HCT116 (cell line): ENCODE measurements around the gene TPX2.

Source experiments
- CEBPB ChIP-seq: IDR thresholded peaks from 2 replicates; pipeline ENCODE4 v1.6.1; 2012; ENCODE audit warnings: low read depth
- EZH2 ChIP-seq: fragments of 200-600 bp; sonication (generic); IDR thresholded peaks from 2 replicates; pipeline ENCODE4 v1.6.1; 2017; ENCODE audit warnings: antibody characterized with exemption, mixed run types
- EZH2phosphoT487 ChIP-seq: fragments of 200-600 bp; IDR thresholded peaks from 2 replicates; pipeline ENCODE4 v1.6.1; 2018; ENCODE audit warnings: antibody characterized with exemption, borderline replicate concordance
- FOSL1 ChIP-seq: IDR thresholded peaks from 2 replicates; pipeline ENCODE4 v1.6.1; 2012; ENCODE audit warnings: low read depth
- POLR2A ChIP-seq: IDR thresholded peaks from 2 replicates; pipeline ENCODE4 v1.7.0; 2011; ENCODE audit warnings: borderline replicate concordance; ENCODE audit not compliant: insufficient read depth, insufficient read length; ENCODE audit errors: extremely low read depth
- POLR2AphosphoS5 ChIP-seq: IDR thresholded peaks from 2 replicates; pipeline ENCODE4 v1.6.1; 2011; ENCODE audit warnings: mild to moderate bottlenecking, low read depth, low read length, moderate library complexity
- RAD21 ChIP-seq: IDR thresholded peaks from 2 replicates; pipeline ENCODE4 v1.6.1; 2012; ENCODE audit warnings: low read depth, mild to moderate bottlenecking
- SIN3A ChIP-seq: IDR thresholded peaks from 2 replicates; pipeline ENCODE4 v1.6.1; 2012; ENCODE audit warnings: low read depth
- YY1 ChIP-seq: IDR thresholded peaks from 2 replicates; pipeline ENCODE4 v1.6.1; 2011; ENCODE audit warnings: low read length, low read depth, moderate library complexity, mild to moderate bottlenecking; ENCODE audit not compliant: insufficient replicate concordance; ENCODE audit errors: extremely low read depth
- ZBTB33 ChIP-seq: IDR thresholded peaks from 2 replicates; pipeline ENCODE4 v1.6.1; 2011; ENCODE audit warnings: mild to moderate bottlenecking, low read length, moderate library complexity; ENCODE audit not compliant: insufficient replicate concordance; ENCODE audit errors: extremely low read depth
- ZFX ChIP-seq: fragments of 450-650 bp; IDR thresholded peaks from 2 replicates; pipeline ENCODE4 v1.6.1; 2017
- TF ChIP-seq, protein P1 (sequence below), 3 experiments: fragments of 200-600 bp in 1 of 3; sonication (generic) in 1 of 3; IDR thresholded peaks in 2 of 3; conservative IDR thresholded peaks in 1 of 3; 2 replicates each; pipeline ENCODE4 v1.5.1; 2012 to 2017; ENCODE audit warnings: low read depth in 2 of 3, low read length in 2 of 3, antibody characterized with exemption in 1 of 3, borderline replicate concordance in 1 of 3, control low read depth in 1 of 3, mild to moderate bottlenecking in 1 of 3, mixed read lengths in 1 of 3, mixed run types in 1 of 3, moderate library complexity in 1 of 3; ENCODE audit not compliant: insufficient read depth in 1 of 3

GRCh38 chr20:31721408-31722256, 17.5 kb upstream of the TPX2 start:
- TF ChIP-seq RAD21, result no peak
- TF ChIP-seq, protein P1, sequence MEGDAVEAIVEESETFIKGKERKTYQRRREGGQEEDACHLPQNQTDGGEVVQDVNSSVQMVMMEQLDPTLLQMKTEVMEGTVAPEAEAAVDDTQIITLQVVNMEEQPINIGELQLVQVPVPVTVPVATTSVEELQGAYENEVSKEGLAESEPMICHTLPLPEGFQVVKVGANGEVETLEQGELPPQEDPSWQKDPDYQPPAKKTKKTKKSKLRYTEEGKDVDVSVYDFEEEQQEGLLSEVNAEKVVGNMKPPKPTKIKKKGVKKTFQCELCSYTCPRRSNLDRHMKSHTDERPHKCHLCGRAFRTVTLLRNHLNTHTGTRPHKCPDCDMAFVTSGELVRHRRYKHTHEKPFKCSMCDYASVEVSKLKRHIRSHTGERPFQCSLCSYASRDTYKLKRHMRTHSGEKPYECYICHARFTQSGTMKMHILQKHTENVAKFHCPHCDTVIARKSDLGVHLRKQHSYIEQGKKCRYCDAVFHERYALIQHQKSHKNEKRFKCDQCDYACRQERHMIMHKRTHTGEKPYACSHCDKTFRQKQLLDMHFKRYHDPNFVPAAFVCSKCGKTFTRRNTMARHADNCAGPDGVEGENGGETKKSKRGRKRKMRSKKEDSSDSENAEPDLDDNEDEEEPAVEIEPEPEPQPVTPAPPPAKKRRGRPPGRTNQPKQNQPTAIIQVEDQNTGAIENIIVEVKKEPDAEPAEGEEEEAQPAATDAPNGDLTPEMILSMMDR (IDR thresholded peaks at IDR 0.05 in 2 of 3, conservative IDR thresholded peaks at IDR 0.05 in 1 of 3; ENCODE audit: borderline replicate concordance in 1 of 3, insufficient read depth in 1 of 3, low read depth in 2 of 3, low read length in 2 of 3), result no peak
- no peak for TF ChIP-seq ZBTB33
- peak; percentile 12; the same call in 1 of the 2 replicates for TF ChIP-seq POLR2AphosphoS5
- no peak for TF ChIP-seq ZFX
- no peak for TF ChIP-seq EZH2
- no peak for TF ChIP-seq CEBPB
- no peak for TF ChIP-seq FOSL1
- no peak for TF ChIP-seq SIN3A
- no peak for TF ChIP-seq POLR2A
- TF ChIP-seq EZH2phosphoT487, result no peak
- no peak for TF ChIP-seq YY1
